Subcutaneous abdominal adipose tissue (tissue), 5 donors: ENCODE measurements around the gene GLO1.
A peak's percentile ranks its signal among the peaks of the same experiment; 100 is the strongest.

Source experiments
- H3K27ac ChIP-seq: one replicate; pipeline ENCODE4 v1.7.0; 2013; ENCODE audit warnings: low read depth, mild to moderate bottlenecking, inconsistent platforms, low read length, moderate library complexity
- H3K27me3 ChIP-seq, 5 donors: one replicate each; pipeline ENCODE4 v1.7.0; 2013; ENCODE audit warnings: low read length in 5 of 5, inconsistent platforms in 1 of 5; ENCODE audit not compliant: control insufficient read depth in 5 of 5, insufficient read depth in 4 of 5
- H3K36me3 ChIP-seq, 5 donors: one replicate each; pipeline ENCODE4 v1.7.0; 2013; ENCODE audit warnings: low read length in 5 of 5; ENCODE audit not compliant: control insufficient read depth in 5 of 5, insufficient read depth in 5 of 5
- H3K4me1 ChIP-seq, 5 donors: one replicate each; pipeline ENCODE4 v1.7.0; 2013; ENCODE audit warnings: low read length in 5 of 5, mild to moderate bottlenecking in 3 of 5, moderate library complexity in 1 of 5; ENCODE audit not compliant: control insufficient read depth in 5 of 5, insufficient read depth in 5 of 5
- H3K4me3 ChIP-seq, 5 donors: one replicate each; pipeline ENCODE4 v1.7.0; 2013; ENCODE audit warnings: low read length in 5 of 5, low read depth in 1 of 5
- H3K9ac ChIP-seq, 5 donors: one replicate each; pipeline ENCODE4 v1.7.0; 2013; ENCODE audit warnings: low read length in 5 of 5, mild to moderate bottlenecking in 4 of 5, moderate library complexity in 3 of 5
- H3K9me3 ChIP-seq, 5 donors: one replicate each; pipeline ENCODE4 v1.7.0; 2013; ENCODE audit warnings: low read length in 5 of 5; ENCODE audit not compliant: control insufficient read depth in 5 of 5
- donor health status: healthy.
- donor health status: healthy.
- donor health status: healthy.
- donor health status: healthy.
- donor health status: healthy.

The GLO1 gene

GRCh38 chr6:38724343-38724742, 21.4 kb upstream of the GLO1 start:
- Histone ChIP-seq H3K27me3 (peaks cover 0 to 10% (median 0%) of the 10 kb centered on the region in 5 donors), H3K4me3 (no peak overlapping the region), H3K36me3 (no peaks in the 10 kb centered on the region), H3K4me1 (no peaks in the 10 kb centered on the region), H3K9ac (no peak overlapping the region), H3K27ac (no peak overlapping the region), H3K9me3 (no peaks in the 10 kb centered on the region)

GRCh38 chr6:38723783-38724182, 20.8 kb upstream of the GLO1 start:
- Histone ChIP-seq H3K4me1 (no peaks in the 10 kb centered on the region), H3K9ac (no peak overlapping the region), H3K4me3 (no peak overlapping the region), H3K27ac (no peak overlapping the region), H3K9me3 (no peaks in the 10 kb centered on the region), H3K36me3 (no peaks in the 10 kb centered on the region), H3K27me3 (peaks cover 0 to 11% (median 0%) of the 10 kb centered on the region in 5 donors)

- H3K4me3 ChIP-seq = no peak overlapping the region
- no peak overlapping the region for H3K27ac ChIP-seq
- no peak overlapping the region for H3K9ac ChIP-seq
- no peaks in the 10 kb centered on the region for H3K9me3 ChIP-seq
- H3K27me3 ChIP-seq = peaks cover 0 to 11% (median 0%) of the 10 kb centered on the region in 5 donors
- H3K4me1 ChIP-seq = no peaks in the 10 kb centered on the region
- no peaks in the 10 kb centered on the region for H3K36me3 ChIP-seq
Observed at GRCh38 chr6:38722727-38723334, 19.9 kb upstream of the GLO1 start.

- Histone ChIP-seq H3K27me3 (peaks cover 0 to 11% (median 2%) of the 10 kb centered on the region in 5 donors), H3K9me3 (no peaks in the 10 kb centered on the region), H3K27ac (no peak overlapping the region), H3K4me3 (no peak overlapping the region), H3K4me1 (no peaks in the 10 kb centered on the region), H3K9ac (no peak overlapping the region), H3K36me3 (no peaks in the 10 kb centered on the region)
Observed at GRCh38 chr6:38722038-38722437, 19.1 kb upstream of the GLO1 start.

GRCh38 chr6:38720295-38720694, 17.4 kb upstream of the GLO1 start:
- peaks cover 0 to 3% (median 1%) of the 10 kb centered on the region in 5 donors for H3K4me1 ChIP-seq
- H3K27ac ChIP-seq = no peak overlapping the region
- no peaks in the 10 kb centered on the region for H3K36me3 ChIP-seq
- no peak overlapping the region for H3K9ac ChIP-seq
- H3K27me3 ChIP-seq = peaks cover 0 to 18% (median 9%) of the 10 kb centered on the region in 5 donors
- H3K4me3 ChIP-seq = no peak overlapping the region
- no peaks in the 10 kb centered on the region for H3K9me3 ChIP-seq

GRCh38 chr6:38719358-38719757, 16.4 kb upstream of the GLO1 start:
- no peak overlapping the region for H3K4me3 ChIP-seq
- H3K9me3 ChIP-seq = no peaks in the 10 kb centered on the region
- H3K9ac ChIP-seq = no peak overlapping the region
- H3K4me1 ChIP-seq = peaks cover 0 to 8% (median 7%) of the 10 kb centered on the region in 5 donors
- H3K36me3 ChIP-seq = no peaks in the 10 kb centered on the region
- peaks cover 3 to 27% (median 18%) of the 10 kb centered on the region in 5 donors for H3K27me3 ChIP-seq
- H3K27ac ChIP-seq = no peak overlapping the region

- Histone ChIP-seq H3K36me3 (no peaks in the 10 kb centered on the region), H3K9me3 (no peaks in the 10 kb centered on the region), H3K4me1 (peaks cover 0 to 8% (median 7%) of the 10 kb centered on the region in 5 donors), H3K9ac (no peak overlapping the region), H3K27me3 (peaks cover 3 to 35% (median 19%) of the 10 kb centered on the region in 5 donors), H3K27ac (no peak overlapping the region), H3K4me3 (no peak overlapping the region)
Observed at GRCh38 chr6:38716825-38717224, 13.9 kb upstream of the GLO1 start.

GRCh38 chr6:38715016-38715689, 12.2 kb upstream of the GLO1 start, which contains the start of gene DNAH8:
DNAH8 (plus strand) TSS chr6:38715311; CDS start chr6:38722810, 7,499 bp downstream.
- Histone ChIP-seq H3K9ac (peak within 1 kb of the TSS in 1 of 5 donors; percentile 29), H3K27ac (no peak within 1 kb of the TSS), H3K9me3 (peaks cover 0 to 3% (median 0%) of the 10 kb centered on the region in 5 donors), H3K36me3 (no peaks in the 10 kb centered on the region), H3K4me1 (peaks cover 0 to 8% (median 7%) of the 10 kb centered on the region in 5 donors), H3K27me3 (peaks cover 3 to 33% (median 18%) of the 10 kb centered on the region in 5 donors), H3K4me3 (peak within 1 kb of the TSS in 3 of 5 donors; percentile 18 to 48 (median 42))

- peak overlapping the region in 1 of 5 donors; percentile 18 for H3K4me3 ChIP-seq
- peak overlapping the region in 1 of 5 donors; percentile 29 for H3K9ac ChIP-seq
- peaks cover 0 to 3% (median 0%) of the 10 kb centered on the region in 5 donors for H3K9me3 ChIP-seq
- no peaks in the 10 kb centered on the region for H3K36me3 ChIP-seq
- H3K4me1 ChIP-seq = peaks cover 0 to 8% (median 7%) of the 10 kb centered on the region in 5 donors
- no peak overlapping the region for H3K27ac ChIP-seq
- H3K27me3 ChIP-seq = peaks cover 3 to 28% (median 18%) of the 10 kb centered on the region in 5 donors
Observed at GRCh38 chr6:38714239-38715015, 11.5 kb upstream of the GLO1 start.
